Cardiac muscle cell (in vitro differentiated cells and primary cell): ENCODE data around the gene ACTL8. TPM values are rescaled to one million over a fixed set of nuclear protein-coding genes. Genes with fewer than 3 reads are reported as not detected.

ENCODE experiments used
- DNase-seq, 2 donors: peaks; one replicate each; pipeline versions ENCODE4 v3.0.0 to v3.0.0-alpha.2; 2010 to 2017; ENCODE audit warnings: low read depth in 1 of 2, low spot score in 1 of 2
- H3K27ac ChIP-seq: fragments of 200-600 bp; sonication (generic); 2 replicates; pipeline ENCODE4 v1.5.1; 2016
- H3K27me3 ChIP-seq: fragments of 200-600 bp; sonication (generic); 2 replicates; pipeline ENCODE4 v1.6.0; 2016; ENCODE audit warnings: control low read depth
- H3K36me3 ChIP-seq: fragments of 200-600 bp; sonication (generic); 2 replicates; pipeline ENCODE4 v1.5.1; 2016; ENCODE audit warnings: control low read depth
- H3K4me1 ChIP-seq: fragments of 200-600 bp; sonication (generic); 2 replicates; pipeline ENCODE4 v1.8.1; 2017; ENCODE audit warnings: low read depth, mild to moderate bottlenecking, mixed run types
- H3K4me3 ChIP-seq: fragments of 200-600 bp; sonication (generic); 2 replicates; pipeline ENCODE4 v1.5.1; 2016; ENCODE audit warnings: mild to moderate bottlenecking
- H3K9me3 ChIP-seq: fragments of 200-600 bp; sonication (generic); 2 replicates; pipeline ENCODE4 v1.5.1; 2017; ENCODE audit warnings: low read depth, mild to moderate bottlenecking, control low read depth
- CTCF ChIP-seq: IDR thresholded peaks from 2 replicates; pipeline ENCODE4 v1.5.1; 2012; ENCODE audit warnings: low read depth, mild to moderate bottlenecking, low read length
- polyA plus RNA-seq: library from polyadenylated mRNA; unstranded; fragments of >200 nt; fragmentation: Nextera tagmentation; extraction: Ambion mirVana; gene quantifications from 2 replicates; pipeline ENCODE4 v1.2.1, GENCODE V29; 2016
- total RNA-seq: library from RNA; depleted of rRNA; stranded (reverse); fragments of >200 nt; gene quantifications from 2 replicates; pipeline ENCODE4 v1.2.3, GENCODE V29; 2016

ACTL8 gene
- total and polyA plus RNA-seq, 2 experiments from 2014 or later: not detected

GRCh38 chr1:17862121-17862520 lies 107.0 kb downstream of the ACTL8 start:
- no peak for TF ChIP-seq CTCF
- DNase-seq: peak in 1 of 2 donors; percentile 24
- no peak overlapping the region for H3K27ac ChIP-seq
- no peaks in the 10 kb centered on the region for H3K4me1 ChIP-seq
- H3K9me3 ChIP-seq: no peaks in the 10 kb centered on the region
- H3K4me3 ChIP-seq: no peak overlapping the region
- no peaks in the 10 kb centered on the region for H3K36me3 ChIP-seq
- H3K27me3 ChIP-seq: no peaks in the 10 kb centered on the region

GRCh38 chr1:17865912-17866739 lies 111.0 kb downstream of the ACTL8 start:
- Histone ChIP-seq H3K4me3 (no peak overlapping the region), H3K9me3 (no peaks in the 10 kb centered on the region), H3K36me3 (no peaks in the 10 kb centered on the region), H3K27me3 (no peaks in the 10 kb centered on the region), H3K27ac (no peak overlapping the region), H3K4me1 (no peaks in the 10 kb centered on the region)
- peak in 1 of 2 donors; percentile 88 for DNase-seq
- TF ChIP-seq CTCF: no peak

GRCh38 chr1:17866740-17867029 lies 111.6 kb downstream of the ACTL8 start:
- H3K27me3 ChIP-seq: no peaks in the 10 kb centered on the region
- no peak overlapping the region for H3K4me3 ChIP-seq
- no peaks in the 10 kb centered on the region for H3K36me3 ChIP-seq
- H3K9me3 ChIP-seq: no peaks in the 10 kb centered on the region
- no peak for DNase-seq
- H3K4me1 ChIP-seq: no peaks in the 10 kb centered on the region
- H3K27ac ChIP-seq: no peak overlapping the region
- TF ChIP-seq CTCF: no peak

- H3K4me3 ChIP-seq: no peak overlapping the region
- H3K27me3 ChIP-seq: no peaks in the 10 kb centered on the region
- no peaks in the 10 kb centered on the region for H3K9me3 ChIP-seq
- no peak overlapping the region for H3K27ac ChIP-seq
- no peak for DNase-seq
- H3K36me3 ChIP-seq: no peaks in the 10 kb centered on the region
- H3K4me1 ChIP-seq: no peaks in the 10 kb centered on the region
- no peak for TF ChIP-seq CTCF
These were observed 112.3 kb downstream of the ACTL8 start for GRCh38 chr1:17867470-17867869.

- H3K4me3 ChIP-seq: no peak overlapping the region
These were observed 114.7 kb downstream of the ACTL8 start for GRCh38 chr1:17869815-17870214.

More at GRCh38 chr1:17869815-17870214, 114.7 kb downstream of the ACTL8 start:
- peak in 1 of 2 donors; percentile 24 for DNase-seq
- no peak for TF ChIP-seq CTCF
- Histone ChIP-seq H3K27me3 (no peaks in the 10 kb centered on the region), H3K9me3 (no peaks in the 10 kb centered on the region), H3K27ac (no peak overlapping the region), H3K36me3 (no peaks in the 10 kb centered on the region), H3K4me1 (peaks cover 6% of the 10 kb centered on the region)
